GM21825 (cell line): ENCODE data around the gene HSPD1.
"Not testable (repeated sequence)": the region's sequence is repeated elsewhere in the genome, so short reads cannot be mapped to it uniquely, and the experiment has no call there.

Experiments
- ATAC-seq: cut with Tn5 transposase; IDR thresholded peaks from one replicate; pipeline ENCODE4 v1.9.1; 2021; ENCODE audit warnings: mild to moderate bottlenecking, moderate library complexity; ENCODE audit not compliant: unreplicated experiment

HSPD1 gene

GRCh38 chr2:197497326-197497725 is 2.3 kb downstream of the HSPD1 start:
- ATAC-seq, result no peak

DNA sequence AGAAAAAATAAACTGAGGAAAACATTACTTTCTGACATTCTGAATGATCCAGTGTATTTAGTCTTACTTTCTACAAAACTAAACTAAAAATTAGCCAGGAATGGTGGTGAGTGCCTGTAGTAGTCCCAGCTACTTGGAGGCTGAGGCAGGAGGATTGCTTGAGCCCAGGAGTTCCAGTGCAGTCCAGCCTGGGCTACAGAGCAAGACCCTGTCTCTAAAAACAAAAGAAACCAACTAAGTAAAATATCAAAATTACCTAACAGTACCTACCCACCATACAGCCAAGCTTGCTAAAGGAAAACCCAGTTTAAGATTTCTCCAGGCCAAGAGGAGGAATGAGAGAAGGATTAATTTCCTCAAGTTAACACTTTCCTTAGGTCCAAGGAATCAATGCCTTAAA is 2.9 kb downstream of the HSPD1 start:
- ATAC-seq, result no peak

- ATAC-seq, result no peak
These were observed 4.1 kb downstream of the HSPD1 start for GRCh38 chr2:197495433-197496134.

DNA sequence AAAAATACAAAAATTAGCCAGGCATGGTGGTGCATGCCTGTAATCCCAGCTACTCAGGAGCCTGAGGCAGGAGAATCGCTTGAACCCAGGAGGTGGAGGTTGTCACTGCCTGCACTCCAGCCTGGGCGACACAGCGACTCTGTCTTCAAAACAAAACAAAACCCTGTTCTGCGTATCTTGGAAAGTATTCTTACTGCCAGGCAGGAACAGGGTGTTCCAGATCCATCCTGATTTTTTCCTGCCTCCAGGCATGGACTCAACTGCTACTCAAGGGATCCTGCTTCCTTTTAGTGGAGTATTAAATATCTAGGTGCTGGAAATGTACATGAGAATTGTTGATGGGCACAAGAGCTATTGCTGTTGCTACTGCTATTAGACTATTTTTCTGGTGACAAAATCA is 12.3 kb downstream of the HSPD1 start:
- no peak for ATAC-seq

- ATAC-seq, result no peak
These were observed 13.5 kb downstream of the HSPD1 start for GRCh38 chr2:197486175-197486574.

GRCh38 chr2:197484248-197484647 is 15.4 kb downstream of the HSPD1 start:
- ATAC-seq, result not testable (repeated sequence)

- ATAC-seq, result no peak
These were observed 19.2 kb downstream of the HSPD1 start for GRCh38 chr2:197480165-197481036.

GRCh38 chr2:197477797-197478196 is 21.8 kb downstream of the HSPD1 start:
- no peak for ATAC-seq

- ATAC-seq, result no peak
These were observed 27.5 kb downstream of the HSPD1 start for GRCh38 chr2:197472166-197472565.

DNA sequence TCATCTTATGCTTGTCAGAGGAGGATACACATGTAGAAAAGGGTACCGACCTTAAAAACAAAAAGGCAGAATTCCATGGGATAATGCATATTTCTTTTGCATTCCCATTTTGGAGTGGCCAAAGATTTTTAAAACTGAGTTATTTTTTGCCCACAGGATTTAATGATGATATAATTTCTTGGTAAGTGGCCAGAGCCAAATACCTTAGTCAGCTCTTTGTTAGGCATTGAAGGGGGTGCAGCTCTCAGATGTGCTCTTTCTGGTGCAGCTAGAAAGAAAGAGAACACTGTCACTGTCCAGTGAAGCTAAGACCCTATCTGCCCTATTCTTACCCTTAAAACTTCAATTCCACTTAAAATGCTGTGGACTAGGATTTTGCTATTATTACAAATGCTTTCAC is 35.5 kb downstream of the HSPD1 start:
- no peak for ATAC-seq

GRCh38 chr2:197461057-197461456 is 38.6 kb downstream of the HSPD1 start:
- no peak for ATAC-seq

- ATAC-seq, result no peak
These were observed 39.0 kb downstream of the HSPD1 start for GRCh38 chr2:197460649-197461048.

DNA sequence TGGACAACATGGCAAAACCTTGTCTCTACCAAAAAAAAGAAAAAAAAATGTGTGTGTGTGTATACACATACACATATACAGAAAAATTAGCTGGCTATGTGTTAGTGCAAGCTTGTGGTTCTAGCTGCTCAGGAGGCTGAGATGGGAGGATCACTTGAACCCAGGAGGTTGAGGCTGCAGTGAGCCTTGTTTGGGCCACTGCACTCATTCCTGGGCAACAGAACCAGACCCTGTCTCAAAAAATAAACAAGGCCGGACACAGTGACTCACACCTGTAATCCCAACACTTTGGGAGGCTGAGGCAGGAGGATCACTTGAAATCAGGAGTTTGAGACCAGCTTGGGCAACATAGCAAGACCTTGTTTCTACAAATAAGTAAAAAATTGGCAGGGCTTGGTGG is 44.2 kb downstream of the HSPD1 start:
- ATAC-seq, result no peak

- no peak for ATAC-seq
These were observed 44.7 kb downstream of the HSPD1 start for GRCh38 chr2:197454923-197455322.

DNA sequence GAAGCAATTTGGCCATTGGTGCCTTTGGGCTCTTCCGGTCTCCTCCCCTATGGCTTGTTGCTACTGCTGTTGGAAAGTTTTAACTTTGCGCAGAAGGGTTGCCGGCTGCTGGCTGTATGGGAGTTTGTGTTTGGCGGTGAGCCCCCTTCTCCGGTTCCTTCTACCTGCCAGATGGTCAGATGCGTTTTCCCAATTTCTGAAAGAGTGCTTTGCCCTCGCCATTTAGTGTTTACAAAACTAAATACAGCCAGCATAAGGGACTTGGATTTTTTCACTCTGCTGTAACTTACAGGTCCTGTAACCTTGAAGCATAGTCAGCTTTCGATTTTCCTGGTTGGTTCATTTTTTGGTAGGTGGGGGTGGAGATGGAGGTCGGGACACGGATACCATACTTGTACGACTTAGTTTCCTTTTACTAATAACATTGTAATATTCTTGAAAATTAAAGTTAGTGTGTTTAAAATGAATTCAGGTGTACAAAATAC is 45.7 kb downstream of the HSPD1 start:
- peak; percentile 28 for ATAC-seq

- ATAC-seq, result peak; percentile 94
These were observed 46.3 kb downstream of the HSPD1 start, which contains the start of gene COQ10B for GRCh38 chr2:197453123-197453913. TSS of gene COQ10B (plus strand) at chr2:197453552. CDS start at chr2:197453561, 9 bp downstream.

DNA sequence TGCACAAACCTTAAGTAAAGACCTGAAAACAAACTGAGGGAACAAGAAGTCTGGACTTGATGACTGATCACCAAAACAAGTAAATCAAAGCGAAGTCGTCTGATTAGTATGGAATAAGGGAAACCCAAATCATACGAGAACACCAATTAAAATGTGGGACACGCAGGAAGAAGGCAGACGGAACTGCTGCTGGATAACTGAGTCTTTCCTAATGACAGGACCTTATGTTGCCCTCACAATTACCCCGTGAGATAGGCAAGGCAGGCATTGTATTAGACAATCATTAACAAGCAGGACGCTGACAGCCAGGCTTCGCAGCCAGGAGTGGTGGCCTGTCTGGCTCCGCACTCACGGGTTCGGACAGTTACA is 46.9 kb downstream of the HSPD1 start:
- no peak for ATAC-seq

DNA sequence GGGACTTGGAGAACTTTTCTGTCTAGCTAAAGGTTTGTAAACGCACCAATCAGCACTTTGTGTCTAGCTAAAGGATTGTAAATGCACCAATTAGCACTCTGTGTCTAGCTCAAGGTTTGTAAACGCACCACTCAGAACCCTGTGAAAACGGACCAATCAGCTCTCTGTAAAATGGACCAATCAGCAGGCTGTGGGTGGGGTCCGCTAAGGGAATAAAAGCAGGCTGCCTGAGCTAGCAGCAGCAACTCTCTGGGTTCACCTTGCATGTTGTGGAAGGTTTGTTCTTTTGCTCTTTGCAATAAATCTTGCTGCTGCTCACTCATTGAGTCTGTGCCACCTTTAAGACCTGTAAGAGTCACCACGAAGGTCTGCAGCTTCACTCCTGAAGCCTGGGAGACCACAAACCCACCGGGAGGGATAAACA is 48.7 kb downstream of the HSPD1 start:
- not testable (repeated sequence) for ATAC-seq

- ATAC-seq, result no peak
These were observed 49.2 kb downstream of the HSPD1 start for GRCh38 chr2:197450465-197450864.

GRCh38 chr2:197446844-197447243 is 52.8 kb downstream of the HSPD1 start:
- no peak for ATAC-seq

GRCh38 chr2:197445746-197446145 is 53.9 kb downstream of the HSPD1 start:
- ATAC-seq, result no peak
